Effector memory CD8-positive, alpha-beta T cell (primary cell): ENCODE results near the gene CLEC4F.

Experiments
- ATAC-seq: fragments of 150-1000 bp; cut with Tn5 transposase; replicated peaks from 2 replicates; pipeline ENCODE4 v1.10.0; 2021; ENCODE audit warnings: mild to moderate bottlenecking, moderate library complexity
- DNase-seq, 3 experiments: peaks; one replicate each; pipeline ENCODE4 v3.0.0; 2021
- H3K27ac Mint-ChIP-seq, 2 donors: one replicate each; pipeline ENCODE4 v1.8.0; 2022; ENCODE audit warnings: mild to moderate bottlenecking in 2 of 2, mixed read lengths in 2 of 2, moderate library complexity in 2 of 2
- H3K27me3 Mint-ChIP-seq, 2 donors: one replicate each; pipeline ENCODE4 v1.8.0; 2022; ENCODE audit warnings: mixed read lengths in 2 of 2
- H3K36me3 Mint-ChIP-seq: one replicate; pipeline ENCODE4 v1.8.0; 2022; ENCODE audit warnings: mild to moderate bottlenecking, moderate library complexity, mixed read lengths; ENCODE audit not compliant: insufficient read depth
- H3K4me1 Mint-ChIP-seq, 2 donors: one replicate each; pipeline ENCODE4 v1.8.0; 2022; ENCODE audit warnings: low read depth in 2 of 2, mixed read lengths in 2 of 2
- H3K4me3 Mint-ChIP-seq, 2 donors: one replicate each; pipeline ENCODE4 v1.8.0; 2022; ENCODE audit warnings: mild to moderate bottlenecking in 2 of 2, mixed read lengths in 2 of 2, moderate library complexity in 2 of 2
- H3K9me3 Mint-ChIP-seq, 2 donors: one replicate each; pipeline ENCODE4 v1.8.0; 2022; ENCODE audit warnings: mixed read lengths in 2 of 2
- total RNA-seq, 9 experiments: gene quantifications; one replicate each; lab custom pipeline; 2026; lab: John Stamatoyannopoulos, UW

The CLEC4F gene, protein sequence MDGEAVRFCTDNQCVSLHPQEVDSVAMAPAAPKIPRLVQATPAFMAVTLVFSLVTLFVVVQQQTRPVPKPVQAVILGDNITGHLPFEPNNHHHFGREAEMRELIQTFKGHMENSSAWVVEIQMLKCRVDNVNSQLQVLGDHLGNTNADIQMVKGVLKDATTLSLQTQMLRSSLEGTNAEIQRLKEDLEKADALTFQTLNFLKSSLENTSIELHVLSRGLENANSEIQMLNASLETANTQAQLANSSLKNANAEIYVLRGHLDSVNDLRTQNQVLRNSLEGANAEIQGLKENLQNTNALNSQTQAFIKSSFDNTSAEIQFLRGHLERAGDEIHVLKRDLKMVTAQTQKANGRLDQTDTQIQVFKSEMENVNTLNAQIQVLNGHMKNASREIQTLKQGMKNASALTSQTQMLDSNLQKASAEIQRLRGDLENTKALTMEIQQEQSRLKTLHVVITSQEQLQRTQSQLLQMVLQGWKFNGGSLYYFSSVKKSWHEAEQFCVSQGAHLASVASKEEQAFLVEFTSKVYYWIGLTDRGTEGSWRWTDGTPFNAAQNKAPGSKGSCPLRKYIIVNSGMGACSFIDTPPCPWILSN
- 0 reads per million in 9 experiments for total RNA-seq

DNA sequence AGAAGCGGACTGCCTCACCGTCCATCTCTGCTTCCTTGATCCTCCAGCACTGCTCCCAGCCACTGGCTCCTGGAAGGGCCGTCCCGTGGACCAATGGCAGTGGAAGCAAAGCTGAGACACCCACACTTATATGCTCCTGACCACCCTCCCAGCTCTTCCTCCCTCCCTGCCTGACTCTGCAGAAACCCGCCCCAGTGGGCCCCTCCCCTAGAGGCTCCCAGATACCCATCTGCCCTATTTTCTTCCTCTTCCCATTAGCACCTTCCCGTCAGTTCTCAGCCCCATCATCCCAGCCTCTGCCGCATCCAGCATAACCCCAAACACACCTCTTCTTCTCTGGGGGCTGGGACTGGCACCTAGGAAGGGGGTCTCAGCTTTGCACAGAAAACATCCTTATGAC, at the start of gene CLEC4F:
Gene CLEC4F (minus strand): TSS at position 101 of the 400 bp plus-strand sequence. CDS start 76 bp downstream, at position 25.
- DNase-seq (no peak), ATAC-seq (no peak)
- no peak within 1 kb of the TSS for H3K27ac Mint-ChIP-seq
- no peaks in the 10 kb centered on the region for H3K9me3 Mint-ChIP-seq
- H3K4me3 Mint-ChIP-seq, result no peak within 1 kb of the TSS
- peaks cover 7 to 9% of the 10 kb centered on the region in 2 donors for H3K4me1 Mint-ChIP-seq
- H3K36me3 Mint-ChIP-seq, result no peaks in the 10 kb centered on the region
- peaks cover 0 to 31% of the 10 kb centered on the region in 2 donors for H3K27me3 Mint-ChIP-seq

DNA sequence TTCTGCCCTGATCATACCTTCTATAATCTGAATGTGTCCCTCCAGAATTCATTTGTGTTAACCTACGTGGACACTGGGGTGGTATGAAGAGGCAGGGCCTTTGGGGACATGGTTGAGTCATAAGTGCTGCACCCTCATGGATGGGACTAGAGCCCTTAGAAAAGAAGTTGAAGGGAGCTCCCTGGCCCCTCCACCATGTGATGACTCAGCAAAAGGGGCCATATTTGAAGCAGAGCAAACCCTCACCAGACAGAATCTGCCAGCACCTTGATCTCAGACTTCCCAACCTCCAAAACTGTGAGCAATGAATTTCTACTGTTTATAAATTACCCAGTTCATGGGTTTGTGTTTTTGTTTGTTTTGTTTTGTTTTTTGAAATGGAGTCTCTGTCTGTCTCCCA, 48.6 kb upstream of the CLEC4F start:
- H3K4me1 Mint-ChIP-seq, result peaks cover 4 to 5% of the 10 kb centered on the region in 2 donors
- no peak overlapping the region for H3K27ac Mint-ChIP-seq
- DNase-seq (no peak), ATAC-seq (no peak)
- H3K4me3 Mint-ChIP-seq, result no peak overlapping the region
- no peaks in the 10 kb centered on the region for H3K36me3 Mint-ChIP-seq
- peaks cover 25 to 50% of the 10 kb centered on the region in 2 donors for H3K27me3 Mint-ChIP-seq
- H3K9me3 Mint-ChIP-seq, result no peaks in the 10 kb centered on the region

DNA sequence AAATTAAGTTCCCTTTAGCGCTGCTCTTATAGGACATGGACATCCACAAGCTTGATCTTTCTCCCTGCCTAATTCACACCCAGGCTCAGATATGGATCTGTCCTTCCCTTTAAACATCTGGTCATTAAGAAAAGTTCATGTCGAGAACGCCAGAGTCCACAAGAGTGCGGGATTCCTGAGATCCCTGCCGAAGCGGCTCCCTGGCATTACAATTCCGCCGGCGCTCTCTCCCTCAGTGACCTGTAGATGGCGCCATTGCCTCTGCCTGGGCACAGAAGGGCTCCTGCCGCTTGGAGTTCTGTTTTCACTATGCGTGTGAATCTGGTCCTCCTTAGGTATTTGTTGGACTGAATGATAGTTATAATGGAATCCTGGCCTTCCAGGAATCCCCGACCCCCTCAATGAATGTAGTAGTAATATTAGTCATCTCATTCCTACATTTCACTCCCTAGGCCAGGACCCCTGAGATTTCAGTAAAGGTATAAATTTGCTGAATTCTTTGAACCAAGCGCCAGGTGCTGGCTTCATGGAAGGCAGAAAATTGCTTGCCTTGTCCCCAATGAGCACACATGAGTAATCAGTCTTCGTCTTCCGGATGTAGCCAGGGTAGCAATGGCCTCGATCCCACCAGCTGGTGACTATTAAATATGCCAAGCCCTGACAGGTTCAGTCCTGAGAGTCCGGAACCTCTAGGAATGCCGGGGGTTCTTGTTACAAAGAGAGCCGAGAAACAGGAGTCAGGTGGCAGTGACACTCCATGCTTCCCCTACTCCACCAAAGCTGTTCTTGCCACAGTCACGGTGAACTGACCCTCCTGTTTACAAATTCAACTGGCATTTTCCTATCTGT, 41.6 kb upstream of the CLEC4F start:
- DNase-seq, result peak; percentile 68 to 70 (median 69)
- H3K9me3 Mint-ChIP-seq, result no peaks in the 10 kb centered on the region
- H3K36me3 Mint-ChIP-seq, result no peaks in the 10 kb centered on the region
- H3K27me3 Mint-ChIP-seq, result peaks cover 24 to 53% of the 10 kb centered on the region in 2 donors
- no peak overlapping the region for H3K4me3 Mint-ChIP-seq
- ATAC-seq, result peak; percentile 76
- peaks cover 5% of the 10 kb centered on the region in 2 donors for H3K4me1 Mint-ChIP-seq
- H3K27ac Mint-ChIP-seq, result peak overlapping the region in 1 of 2 donors; percentile 14

DNA sequence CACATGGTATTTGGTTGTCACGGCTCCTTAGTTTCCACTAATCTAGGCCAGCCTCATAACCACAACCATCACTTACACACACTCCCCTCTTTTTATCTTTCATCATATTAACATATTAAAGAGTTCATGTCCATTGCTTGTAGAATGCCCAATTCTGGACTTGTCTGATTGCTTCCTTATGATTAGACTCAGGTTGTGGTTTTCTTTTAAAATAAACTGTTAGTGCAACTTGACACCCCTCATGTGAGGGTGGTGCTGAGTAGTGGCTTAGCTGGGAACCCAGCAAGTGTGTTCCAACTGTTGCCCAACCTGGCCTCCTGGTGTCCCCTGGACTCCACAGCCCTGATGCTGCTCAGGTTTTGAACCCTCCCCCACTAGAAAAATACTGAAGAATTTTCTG, 35.3 kb upstream of the CLEC4F start:
- no peaks in the 10 kb centered on the region for H3K36me3 Mint-ChIP-seq
- H3K27ac Mint-ChIP-seq, result peak overlapping the region in 1 of 2 donors; percentile 36
- no peak for DNase-seq
- H3K4me3 Mint-ChIP-seq, result no peak overlapping the region
- ATAC-seq, result no peak
- peaks cover 15 to 19% of the 10 kb centered on the region in 2 donors for H3K4me1 Mint-ChIP-seq
- no peaks in the 10 kb centered on the region for H3K9me3 Mint-ChIP-seq
- H3K27me3 Mint-ChIP-seq, result peaks cover 0 to 9% of the 10 kb centered on the region in 2 donors

DNA sequence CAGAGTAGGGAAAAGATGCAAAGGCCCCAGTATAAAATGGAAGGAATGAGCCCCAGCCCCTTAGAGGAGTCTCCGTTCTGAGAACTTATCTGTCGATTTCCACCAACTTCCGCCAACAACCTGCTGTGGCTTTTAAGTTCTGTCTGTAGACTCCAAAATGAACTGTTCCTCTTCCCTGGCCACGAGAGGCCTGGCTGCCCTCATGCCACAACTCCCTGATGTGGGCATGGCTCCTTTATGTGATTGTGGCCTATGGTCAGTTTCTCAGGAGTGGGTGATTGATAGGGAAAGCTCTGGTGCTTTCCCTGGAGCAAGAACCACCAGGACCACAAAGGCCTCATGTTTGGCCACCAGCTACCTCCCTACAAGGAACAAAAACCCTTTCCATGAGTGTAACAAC, 34.0 kb upstream of the CLEC4F start:
- DNase-seq, result no peak
- Mint-ChIP-seq H3K27ac (no peak overlapping the region), H3K9me3 (no peaks in the 10 kb centered on the region), H3K4me1 (peaks cover 15 to 19% of the 10 kb centered on the region in 2 donors), H3K4me3 (no peak overlapping the region), H3K27me3 (no peaks in the 10 kb centered on the region), H3K36me3 (no peaks in the 10 kb centered on the region)
- no peak for ATAC-seq

DNA sequence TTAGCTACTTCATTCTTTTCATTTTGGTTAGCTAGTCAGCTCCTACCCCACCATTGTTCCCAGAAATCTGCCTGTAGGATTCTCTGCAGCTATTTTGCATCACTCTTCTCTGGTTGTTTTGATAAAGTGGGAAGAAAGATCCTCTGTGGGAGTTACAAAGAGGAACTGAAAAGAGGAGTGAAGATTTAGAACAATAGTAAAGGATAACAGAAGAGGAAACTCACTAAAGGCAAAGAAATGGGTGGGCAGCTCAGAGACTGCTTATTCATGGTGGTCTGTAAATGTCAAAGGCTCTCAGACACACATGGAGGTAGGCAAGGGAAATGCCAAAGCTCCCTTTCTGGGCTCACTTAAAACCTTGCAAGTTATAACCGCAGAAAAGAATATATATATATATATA, 32.4 kb upstream of the CLEC4F start:
- DNase-seq, result no peak
- no peaks in the 10 kb centered on the region for H3K9me3 Mint-ChIP-seq
- no peaks in the 10 kb centered on the region for H3K36me3 Mint-ChIP-seq
- H3K27me3 Mint-ChIP-seq, result no peaks in the 10 kb centered on the region
- ATAC-seq, result no peak
- no peak overlapping the region for H3K4me3 Mint-ChIP-seq
- H3K27ac Mint-ChIP-seq, result peak overlapping the region in 1 of 2 donors; percentile 78
- H3K4me1 Mint-ChIP-seq, result peaks cover 15 to 19% of the 10 kb centered on the region in 2 donors

DNA sequence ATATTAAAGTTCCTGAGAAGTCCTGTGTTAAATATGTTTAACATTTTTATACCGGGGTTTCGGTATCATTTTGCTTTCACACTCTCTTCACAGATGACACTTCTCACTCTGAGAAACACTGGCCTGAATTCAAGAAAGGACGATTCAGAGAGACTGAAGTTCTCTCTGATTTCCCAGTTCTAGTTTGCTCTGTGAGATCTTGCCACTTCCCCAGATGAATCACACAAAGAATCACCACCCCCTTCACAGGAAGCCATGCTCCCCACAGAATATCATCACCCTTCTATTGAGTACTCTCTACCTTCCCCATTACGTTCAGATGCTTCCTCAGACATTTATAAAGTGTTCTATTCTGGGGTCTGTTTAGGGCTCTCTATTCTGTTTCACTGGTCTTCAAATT, 31.3 kb upstream of the CLEC4F start:
- H3K27ac Mint-ChIP-seq, result peak overlapping the region; percentile 66 to 78
- H3K9me3 Mint-ChIP-seq, result no peaks in the 10 kb centered on the region
- no peaks in the 10 kb centered on the region for H3K36me3 Mint-ChIP-seq

DNA sequence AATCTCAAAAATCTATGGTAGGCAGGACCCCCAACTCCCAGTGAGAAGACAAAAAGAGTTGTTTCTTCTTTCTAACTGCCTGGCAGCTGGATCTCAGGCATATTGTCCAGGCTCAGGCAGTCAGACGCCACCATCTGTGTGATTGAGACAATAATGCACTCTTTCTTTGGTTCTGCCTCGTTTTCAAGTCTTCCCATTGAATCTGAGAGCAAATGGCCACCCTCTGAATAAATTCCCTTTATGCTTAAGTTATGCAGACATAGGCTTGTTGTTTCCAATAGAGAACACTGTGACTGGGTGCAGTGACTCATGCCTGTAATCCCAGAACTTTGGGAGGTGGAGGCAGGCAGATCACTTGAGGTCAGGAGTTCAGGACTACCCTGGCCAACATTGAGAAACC, 30.5 kb upstream of the CLEC4F start:
- no peaks in the 10 kb centered on the region for H3K9me3 Mint-ChIP-seq
- ATAC-seq (no peak), DNase-seq (no peak)
- peak overlapping the region; percentile 66 to 78 for H3K27ac Mint-ChIP-seq
- H3K4me1 Mint-ChIP-seq, result peaks cover 11 to 19% of the 10 kb centered on the region in 2 donors
- no peaks in the 10 kb centered on the region for H3K27me3 Mint-ChIP-seq
- H3K4me3 Mint-ChIP-seq, result peak overlapping the region in 1 of 2 donors; percentile 42
- no peaks in the 10 kb centered on the region for H3K36me3 Mint-ChIP-seq

More for the DNA sequence above, 31.3 kb upstream of the CLEC4F start:
- H3K4me3 Mint-ChIP-seq, result peak overlapping the region; percentile 26 to 42
- ATAC-seq (peak; percentile 97), DNase-seq (peak in 2 of 3 experiments; percentile 12 to 27)
- peaks cover 15 to 19% of the 10 kb centered on the region in 2 donors for H3K4me1 Mint-ChIP-seq
- no peaks in the 10 kb centered on the region for H3K27me3 Mint-ChIP-seq

DNA sequence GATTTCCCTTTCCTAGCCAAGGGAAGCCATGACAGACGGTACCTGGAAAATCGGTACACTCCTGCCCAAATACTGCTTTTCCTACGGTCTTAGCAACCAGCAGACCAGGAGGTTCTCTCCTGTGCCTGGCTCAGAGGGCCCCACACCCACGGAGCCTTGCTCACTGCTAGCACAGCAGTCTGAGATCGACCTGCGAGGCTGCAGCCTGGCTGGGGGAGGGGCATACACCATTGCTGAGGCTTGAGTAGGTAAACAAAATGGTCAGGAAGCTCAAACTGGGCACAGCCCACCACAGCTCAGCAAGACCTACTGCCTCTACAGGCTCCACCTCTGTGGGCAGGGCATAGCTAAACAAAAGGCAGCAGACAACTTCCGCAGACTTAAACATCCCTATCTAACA, 22.0 kb upstream of the CLEC4F start:
- peaks cover 0 to 2% of the 10 kb centered on the region in 2 donors for H3K4me1 Mint-ChIP-seq
- peaks cover 0 to 30% of the 10 kb centered on the region in 2 donors for H3K27me3 Mint-ChIP-seq
- no peak for DNase-seq
- no peak for ATAC-seq
- H3K27ac Mint-ChIP-seq, result no peak overlapping the region
- no peak overlapping the region for H3K4me3 Mint-ChIP-seq
- no peaks in the 10 kb centered on the region for H3K36me3 Mint-ChIP-seq
- no peaks in the 10 kb centered on the region for H3K9me3 Mint-ChIP-seq

DNA sequence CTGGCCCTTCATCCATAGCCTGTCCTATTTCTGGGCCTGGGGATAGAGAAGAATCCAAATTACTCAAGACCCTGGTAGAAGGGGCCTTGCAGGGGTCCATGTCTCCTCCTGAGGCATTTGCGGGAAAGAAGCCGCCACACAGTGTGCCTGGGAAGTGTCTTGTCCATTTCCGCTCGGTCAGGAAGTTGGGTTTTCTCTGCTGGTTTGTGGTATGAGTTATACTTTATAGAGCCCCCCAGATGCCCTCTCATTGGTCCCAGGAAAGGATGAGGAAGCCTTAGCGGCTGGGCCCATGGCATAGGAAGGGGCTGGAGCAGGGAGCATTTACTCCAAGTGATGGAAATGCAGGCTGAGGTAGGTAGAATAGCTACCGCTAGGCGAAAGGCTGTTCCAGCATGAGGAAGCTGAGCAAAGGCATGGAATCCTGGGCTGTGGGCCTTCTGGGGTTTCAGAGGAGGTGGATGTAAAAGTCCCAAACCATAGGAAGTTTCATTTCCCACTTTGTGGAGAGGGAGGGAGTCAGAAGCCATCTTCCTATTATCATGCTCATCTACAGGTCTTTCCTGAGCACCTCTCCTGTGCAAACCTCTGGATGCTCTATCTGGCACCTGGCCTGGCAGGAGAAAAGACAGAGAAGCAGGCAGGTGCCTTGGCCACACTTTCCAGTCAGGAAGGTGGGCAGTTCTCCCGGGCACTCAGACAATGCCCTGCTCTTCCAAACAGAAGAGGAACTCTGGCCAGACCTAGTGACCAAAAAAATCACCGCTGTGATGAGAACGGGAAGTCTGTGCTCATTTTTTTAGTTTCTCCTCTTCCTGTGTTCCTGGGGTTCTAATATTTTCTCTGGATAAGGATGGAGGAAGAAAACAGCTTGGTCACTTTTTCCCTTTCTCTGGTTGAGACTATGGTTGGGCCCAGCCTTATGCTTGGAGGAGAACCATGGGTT, 17.9 kb upstream of the CLEC4F start:
- H3K9me3 Mint-ChIP-seq, result no peaks in the 10 kb centered on the region
- ATAC-seq (no peak), DNase-seq (no peak)
- H3K27ac Mint-ChIP-seq, result no peak overlapping the region
- H3K4me1 Mint-ChIP-seq, result peaks cover 0 to 2% of the 10 kb centered on the region in 2 donors
- H3K36me3 Mint-ChIP-seq, result no peaks in the 10 kb centered on the region
- H3K4me3 Mint-ChIP-seq, result no peak overlapping the region
- H3K27me3 Mint-ChIP-seq, result peaks cover 6 to 47% of the 10 kb centered on the region in 2 donors

DNA sequence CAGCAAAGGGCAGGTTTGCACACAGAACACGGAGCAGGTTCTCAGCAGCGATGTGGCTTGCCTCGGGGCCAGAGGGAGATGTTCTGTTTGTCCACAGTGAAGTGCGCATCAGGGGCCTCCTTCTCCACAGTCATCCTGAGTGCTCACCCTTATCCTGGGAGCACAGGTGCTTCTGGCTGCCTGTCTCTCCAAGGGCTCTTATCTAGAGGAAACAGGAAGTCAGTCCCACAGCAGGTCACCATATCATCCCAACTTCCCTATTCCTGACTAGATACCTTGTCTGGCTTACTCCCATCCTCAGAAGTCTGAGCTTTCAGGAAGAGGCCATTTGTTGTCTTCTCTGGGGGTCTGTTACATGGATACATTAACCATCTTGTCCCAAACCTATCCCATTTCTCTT, 15.2 kb upstream of the CLEC4F start, which contains the start of gene CD207:
Gene CD207 (minus strand): TSS at position 174 of the 400 bp plus-strand sequence. CDS start 40 bp downstream, at position 134.
- Mint-ChIP-seq H3K27ac (no peak within 1 kb of the TSS), H3K4me3 (no peak within 1 kb of the TSS), H3K27me3 (peaks cover 6 to 42% of the 10 kb centered on the region in 2 donors), H3K36me3 (no peaks in the 10 kb centered on the region), H3K9me3 (no peaks in the 10 kb centered on the region), H3K4me1 (peaks cover 0 to 2% of the 10 kb centered on the region in 2 donors)
- no peak for DNase-seq
- no peak for ATAC-seq

DNA sequence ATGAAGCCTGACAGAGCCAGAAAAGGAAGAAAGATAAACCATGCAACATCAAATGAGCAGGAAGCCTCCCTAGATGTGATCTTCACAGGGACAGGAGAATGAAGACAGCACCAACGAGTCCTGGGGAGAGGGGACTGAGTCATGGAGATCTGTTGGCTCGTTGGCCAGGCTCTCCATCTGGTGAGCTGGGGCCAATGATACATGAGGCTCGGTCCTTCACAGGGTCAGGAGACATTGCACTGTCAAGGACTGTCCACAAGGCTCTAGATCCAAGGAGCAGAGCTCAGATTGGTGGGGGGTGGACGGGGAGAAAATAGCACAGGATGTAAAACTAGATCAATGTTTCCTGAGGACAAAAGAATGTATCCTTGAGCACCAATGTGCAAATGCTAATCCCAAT, 14.5 kb upstream of the CLEC4F start:
- no peaks in the 10 kb centered on the region for H3K36me3 Mint-ChIP-seq
- H3K4me1 Mint-ChIP-seq, result peaks cover 0 to 2% of the 10 kb centered on the region in 2 donors
- H3K9me3 Mint-ChIP-seq, result no peaks in the 10 kb centered on the region
- ATAC-seq (no peak), DNase-seq (no peak)
- H3K27me3 Mint-ChIP-seq, result peaks cover 10 to 49% of the 10 kb centered on the region in 2 donors
- no peak overlapping the region for H3K27ac Mint-ChIP-seq
- H3K4me3 Mint-ChIP-seq, result no peak overlapping the region
